Ovary (tissue), 3 donors: ENCODE measurements around the gene CACNA1H.

Experiments used
- CTCF ChIP-seq, 3 donors: fragments of 450-650 bp in 2 of 3; fragments of 200-600 bp in 1 of 3; IDR thresholded peaks; one replicate each; pipeline versions ENCODE4 v1.5.1 to v1.8.0; 2016 to 2022; ENCODE audit warnings: antibody characterized with exemption in 3 of 3, mild to moderate bottlenecking in 1 of 3
- EP300 ChIP-seq: sonication (generic); formaldehyde crosslinking; IDR thresholded peaks from one replicate; pipeline ENCODE4 v1.6.1; 2017; ENCODE audit warnings: antibody characterized with exemption
- POLR2A ChIP-seq: fragments of 450-650 bp; IDR thresholded peaks from one replicate; pipeline ENCODE4 v1.6.1; 2017; ENCODE audit warnings: antibody characterized with exemption, mild to moderate bottlenecking, moderate library complexity
- donor health status: DM: no; HTN: no; CAD: no.

DNA sequence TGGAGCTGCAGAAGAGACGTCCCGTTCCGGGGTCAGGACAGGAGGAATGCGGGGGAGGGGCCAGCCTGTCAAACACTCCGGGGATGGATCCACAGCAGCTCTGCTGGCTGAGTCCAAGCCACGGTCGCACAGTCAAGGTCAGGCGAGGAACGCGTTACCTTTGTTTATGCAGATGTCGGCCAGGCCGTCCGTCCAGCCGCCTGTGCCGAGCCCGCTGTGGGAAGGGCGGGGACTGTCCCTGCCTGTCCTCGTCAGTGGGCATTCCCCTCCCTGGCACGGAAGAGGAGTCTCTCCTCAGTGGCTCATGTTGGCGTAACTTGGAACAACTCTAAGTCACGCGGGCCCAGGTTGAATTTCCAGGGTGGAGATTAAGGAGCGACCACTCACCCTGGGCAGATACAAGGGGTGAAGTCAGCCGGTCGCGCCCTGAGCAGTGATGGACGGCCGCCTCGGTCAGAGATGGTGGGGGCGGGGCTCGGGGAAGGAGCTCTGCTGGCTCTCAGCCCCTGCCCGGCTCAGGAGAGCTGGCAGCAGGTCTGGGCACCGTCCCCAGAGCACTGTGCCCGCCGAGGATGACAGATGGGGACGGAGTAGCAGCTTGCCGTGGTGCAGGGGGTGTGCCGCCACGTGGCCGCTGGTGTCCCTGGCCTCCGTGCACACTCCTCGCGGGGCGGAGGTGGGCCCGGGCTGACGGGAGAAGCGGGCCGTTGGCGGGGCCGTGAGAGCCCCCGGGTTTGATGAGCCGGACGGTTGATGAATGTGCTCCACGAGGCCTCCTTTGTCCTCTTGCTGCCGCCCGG is 7.3 kb downstream of the CACNA1H start:
- TF ChIP-seq POLR2A (no peak), EP300 (no peak), CTCF (IDR thresholded peaks at IDR 0.05) (no peak)
